Ovary (tissue), 3 donors: Measurements from ENCODE around the gene SDF4.

Experiments
- CTCF ChIP-seq, 3 donors: fragments of 450-650 bp in 2 of 3; fragments of 200-600 bp in 1 of 3; IDR thresholded peaks; one replicate each; pipeline versions ENCODE4 v1.5.1 to v1.8.0; 2016 to 2022; ENCODE audit warnings: antibody characterized with exemption in 3 of 3, mild to moderate bottlenecking in 1 of 3
- EP300 ChIP-seq: sonication (generic); formaldehyde crosslinking; IDR thresholded peaks from one replicate; pipeline ENCODE4 v1.6.1; 2017; ENCODE audit warnings: antibody characterized with exemption
- POLR2A ChIP-seq: fragments of 450-650 bp; IDR thresholded peaks from one replicate; pipeline ENCODE4 v1.6.1; 2017; ENCODE audit warnings: antibody characterized with exemption, mild to moderate bottlenecking, moderate library complexity
- donor health status: DM: no; HTN: no; CAD: no.

GRCh38 chr1:1264026-1264425, 32.2 kb upstream of the SDF4 start:
- no peak for TF ChIP-seq CTCF (IDR thresholded peaks at IDR 0.05)
- TF ChIP-seq EP300 = no peak
- no peak for TF ChIP-seq POLR2A
